Lower lobe of right lung (tissue), 2 donors: ENCODE results near the gene SLC2A1. TPM values are rescaled to one million over a fixed set of nuclear protein-coding genes. Genes with fewer than 3 reads are reported as not detected.

Source experiments
- ATAC-seq, 2 donors: fragments of 200-7000 bp; cut with Tn5 transposase; one replicate each; pipeline ENCODE4 v1.9.1; 2020 to 2022; ENCODE audit warnings: mild to moderate bottlenecking in 2 of 2, moderate library complexity in 2 of 2
- DNase-seq: peaks from one replicate; pipeline ENCODE4 v3.0.0-alpha.2; 2020
- H3K27ac ChIP-seq: fragments of 200-600 bp; one replicate; pipeline ENCODE4 v1.8.0; 2022
- H3K27me3 ChIP-seq: fragments of 200-600 bp; one replicate; pipeline ENCODE4 v1.8.0; 2022; ENCODE audit warnings: low read depth
- H3K36me3 ChIP-seq: fragments of 200-600 bp; one replicate; pipeline ENCODE4 v1.8.0; 2022; ENCODE audit warnings: mild to moderate bottlenecking
- H3K4me1 ChIP-seq: fragments of 200-600 bp; one replicate; pipeline ENCODE4 v1.8.0; 2022
- H3K4me3 ChIP-seq: fragments of 200-600 bp; one replicate; pipeline ENCODE4 v1.8.0; 2022; ENCODE audit warnings: mild to moderate bottlenecking
- H3K9me3 ChIP-seq: fragments of 200-600 bp; one replicate; pipeline ENCODE4 v1.8.0; 2022
- intact Hi-C: fragments of 100-400 bp; cut with DNase I; formaldehyde crosslinking; loops from one replicate; pipeline ENCODE4 v1.11.0; 2022
- long read RNA-seq: library from polyadenylated mRNA; unstranded; transcript quantifications from one replicate; pipeline ENCODE4 v2.0.0, GENCODE V29; 2021
- total RNA-seq: library from RNA; stranded (reverse); fragmentation: NEBNext Ultra II Directional; extraction: Animal tissue kit (Norgen Biotek cat#: 25700); gene quantifications from one replicate; pipeline ENCODE4 v1.2.1, GENCODE V29; 2021
- TF ChIP-seq, protein P1 (sequence below): fragments of 200-600 bp; IDR thresholded peaks from one replicate; pipeline ENCODE4 v1.8.0; 2022; ENCODE audit warnings: antibody characterized with exemption, mild to moderate bottlenecking
- donor health status: DM: no; HTN: yes; CAD: no; lungs with severe emphysema.

SLC2A1 gene
- total RNA-seq = 10.6 TPM
- long read RNA-seq, transcript SLC2A1-203 (10 exons, 3,670 nt) = major isoform, 11 of 18 reads
- long read RNA-seq, partial matches to known transcripts = 6 of 18 reads
- long read RNA-seq, other reads (novel, unspliced or antisense) = 0 of 18 reads

DNA sequence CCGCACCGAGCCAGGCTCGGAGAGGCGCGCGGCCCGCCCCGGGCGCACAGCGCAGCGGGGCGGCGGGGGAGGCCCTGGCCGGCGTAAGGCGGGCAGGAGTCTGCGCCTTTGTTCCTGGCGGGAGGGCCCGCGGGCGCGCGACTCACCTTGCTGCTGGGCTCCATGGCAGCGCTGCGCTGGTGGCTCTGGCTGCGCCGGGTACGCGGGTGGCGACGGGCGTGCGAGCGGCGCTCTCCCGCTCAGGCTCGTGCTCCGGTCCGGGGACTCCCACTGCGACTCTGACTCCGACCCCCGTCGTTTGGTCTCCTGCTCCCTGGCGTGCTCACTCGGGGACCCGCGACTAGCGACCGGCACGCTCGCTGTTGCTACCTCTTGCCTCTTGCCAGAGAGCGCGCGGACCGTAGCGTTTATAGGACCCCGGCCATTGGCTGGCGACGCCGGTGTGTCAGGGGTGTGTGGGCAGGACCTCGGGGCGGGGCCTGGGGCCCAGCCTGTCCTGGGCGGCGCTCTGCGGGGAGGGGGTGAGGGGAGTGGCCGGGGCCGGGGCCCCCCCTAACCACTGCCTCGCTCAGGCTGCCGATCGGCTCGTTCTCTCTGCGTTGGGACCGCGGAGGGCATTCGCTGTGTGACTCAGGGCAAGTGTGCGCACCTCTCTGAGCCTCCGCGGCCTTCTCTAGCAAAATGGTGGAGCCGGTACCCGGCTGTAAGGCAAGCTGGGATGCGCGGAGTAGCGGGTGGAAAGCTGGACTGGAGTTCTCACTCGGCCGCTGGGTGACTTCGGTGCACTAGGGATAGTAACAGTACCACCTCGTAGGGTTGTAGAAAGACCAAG lies at the start of gene SLC2A1:
SLC2A1 (minus strand) TSS at position 381 of the 832 bp plus-strand sequence; CDS start at position 164, 217 bp downstream.
- ATAC-seq = peak; percentile 90 to 95
- Histone ChIP-seq H3K36me3 (no peaks in the 10 kb centered on the region), H3K9me3 (no peaks in the 10 kb centered on the region), H3K27me3 (peaks cover 35% of the 10 kb centered on the region), H3K27ac (peak within 1 kb of the TSS; percentile 74), H3K4me1 (peaks cover 23% of the 10 kb centered on the region), H3K4me3 (peak within 1 kb of the TSS; percentile 73)
- TF ChIP-seq, protein P1, sequence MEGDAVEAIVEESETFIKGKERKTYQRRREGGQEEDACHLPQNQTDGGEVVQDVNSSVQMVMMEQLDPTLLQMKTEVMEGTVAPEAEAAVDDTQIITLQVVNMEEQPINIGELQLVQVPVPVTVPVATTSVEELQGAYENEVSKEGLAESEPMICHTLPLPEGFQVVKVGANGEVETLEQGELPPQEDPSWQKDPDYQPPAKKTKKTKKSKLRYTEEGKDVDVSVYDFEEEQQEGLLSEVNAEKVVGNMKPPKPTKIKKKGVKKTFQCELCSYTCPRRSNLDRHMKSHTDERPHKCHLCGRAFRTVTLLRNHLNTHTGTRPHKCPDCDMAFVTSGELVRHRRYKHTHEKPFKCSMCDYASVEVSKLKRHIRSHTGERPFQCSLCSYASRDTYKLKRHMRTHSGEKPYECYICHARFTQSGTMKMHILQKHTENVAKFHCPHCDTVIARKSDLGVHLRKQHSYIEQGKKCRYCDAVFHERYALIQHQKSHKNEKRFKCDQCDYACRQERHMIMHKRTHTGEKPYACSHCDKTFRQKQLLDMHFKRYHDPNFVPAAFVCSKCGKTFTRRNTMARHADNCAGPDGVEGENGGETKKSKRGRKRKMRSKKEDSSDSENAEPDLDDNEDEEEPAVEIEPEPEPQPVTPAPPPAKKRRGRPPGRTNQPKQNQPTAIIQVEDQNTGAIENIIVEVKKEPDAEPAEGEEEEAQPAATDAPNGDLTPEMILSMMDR = no peak
- intact Hi-C loops = no loop called here
- DNase-seq = peak; percentile 91

DNA sequence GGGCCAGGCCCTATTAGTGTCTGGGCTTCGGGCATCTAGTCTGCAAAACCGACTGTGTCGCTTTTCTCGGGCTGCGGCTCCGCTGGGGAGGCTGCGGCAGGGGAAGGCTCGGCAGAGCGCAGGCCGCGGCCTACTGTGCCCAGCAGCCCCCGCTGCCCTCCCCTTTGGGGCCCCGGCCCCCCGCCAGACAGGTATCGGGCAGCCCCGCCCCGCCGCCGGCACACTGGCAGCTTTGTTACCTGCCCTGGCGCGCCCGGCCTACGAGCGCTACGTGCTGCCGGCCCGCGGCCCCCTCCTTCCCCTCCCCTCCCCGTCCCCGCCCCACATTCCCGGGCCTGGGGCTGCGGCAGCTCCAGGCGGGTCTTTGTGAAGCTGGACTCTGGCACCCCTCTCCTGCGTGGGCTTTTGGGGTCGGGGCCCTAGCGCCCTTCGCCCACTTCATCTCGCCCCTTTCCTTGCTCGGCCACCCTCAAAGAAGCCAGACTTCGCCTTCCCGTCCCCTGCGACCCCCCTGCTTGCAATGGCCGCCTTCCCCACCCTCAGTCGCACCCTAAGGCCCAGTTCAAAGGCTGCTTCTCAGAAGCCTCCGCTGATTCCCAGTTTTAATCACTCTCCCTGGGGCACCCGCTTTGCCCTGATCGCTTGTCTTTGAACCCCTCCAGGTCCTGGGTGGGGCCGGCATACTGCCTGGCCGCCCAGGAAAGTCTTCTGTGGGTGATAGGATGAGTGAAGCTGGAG lies 48.9 kb upstream of the SLC2A1 start:
- H3K36me3 ChIP-seq = no peaks in the 10 kb centered on the region
- intact Hi-C loops = no loop called here
- H3K4me1 ChIP-seq = no peaks in the 10 kb centered on the region
- TF ChIP-seq, protein P1 = no peak
- DNase-seq (no peak), ATAC-seq (peak in 1 of 2 donors; percentile 18)
- no peak overlapping the region for H3K4me3 ChIP-seq
- no peaks in the 10 kb centered on the region for H3K9me3 ChIP-seq
- no peak overlapping the region for H3K27ac ChIP-seq
- peaks cover 18% of the 10 kb centered on the region for H3K27me3 ChIP-seq

DNA sequence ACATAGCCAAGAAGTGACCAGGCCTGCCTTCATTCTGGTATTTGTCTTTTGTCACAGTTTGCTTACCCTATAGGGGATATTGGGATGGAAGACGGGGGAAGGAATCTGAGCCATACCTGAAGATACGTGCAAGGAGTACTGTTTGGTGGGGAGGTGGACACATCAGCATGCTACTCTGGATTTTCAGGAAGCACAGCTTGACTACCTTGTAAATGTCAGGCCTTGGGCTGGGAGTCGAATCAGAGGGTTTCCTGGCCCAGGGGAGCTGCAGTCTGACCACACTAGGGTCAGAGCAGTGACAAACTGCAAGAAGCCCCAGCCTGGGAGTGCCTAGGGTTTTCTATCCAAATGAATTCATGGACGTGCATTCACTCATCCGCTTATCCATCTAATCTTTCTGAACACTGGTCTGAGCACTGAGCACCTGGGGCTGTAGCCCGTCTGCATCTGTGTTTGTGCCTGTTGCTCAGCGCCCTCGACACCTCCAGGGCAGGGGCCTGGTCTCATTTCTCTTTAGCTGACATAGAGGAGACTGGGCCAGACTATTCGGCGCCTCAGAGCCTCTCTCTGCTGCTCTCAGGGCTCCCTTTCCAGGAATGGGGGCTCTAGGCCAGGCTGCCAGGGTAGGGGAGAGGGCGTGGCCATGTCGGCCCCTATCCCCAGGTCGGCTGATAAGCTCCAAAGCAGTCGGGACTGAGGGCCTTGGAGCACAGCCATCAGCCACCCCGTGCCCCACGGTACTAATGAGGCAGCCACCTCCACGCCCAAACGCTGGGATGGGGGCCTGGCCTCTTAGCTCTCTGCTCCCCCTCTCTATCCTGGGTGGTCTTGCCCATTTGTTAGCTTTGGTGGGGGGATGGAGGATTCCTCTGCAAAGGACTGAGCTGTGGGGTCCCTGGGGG lies 47.0 kb upstream of the SLC2A1 start:
- intact Hi-C loops = no loop called here
- TF ChIP-seq, protein P1 = no peak
- no peaks in the 10 kb centered on the region for H3K9me3 ChIP-seq
- no peaks in the 10 kb centered on the region for H3K36me3 ChIP-seq
- no peak for ATAC-seq
- no peak overlapping the region for H3K4me3 ChIP-seq
- peaks cover 18% of the 10 kb centered on the region for H3K27me3 ChIP-seq
- no peak for DNase-seq
- H3K4me1 ChIP-seq = no peaks in the 10 kb centered on the region
- H3K27ac ChIP-seq = no peak overlapping the region

DNA sequence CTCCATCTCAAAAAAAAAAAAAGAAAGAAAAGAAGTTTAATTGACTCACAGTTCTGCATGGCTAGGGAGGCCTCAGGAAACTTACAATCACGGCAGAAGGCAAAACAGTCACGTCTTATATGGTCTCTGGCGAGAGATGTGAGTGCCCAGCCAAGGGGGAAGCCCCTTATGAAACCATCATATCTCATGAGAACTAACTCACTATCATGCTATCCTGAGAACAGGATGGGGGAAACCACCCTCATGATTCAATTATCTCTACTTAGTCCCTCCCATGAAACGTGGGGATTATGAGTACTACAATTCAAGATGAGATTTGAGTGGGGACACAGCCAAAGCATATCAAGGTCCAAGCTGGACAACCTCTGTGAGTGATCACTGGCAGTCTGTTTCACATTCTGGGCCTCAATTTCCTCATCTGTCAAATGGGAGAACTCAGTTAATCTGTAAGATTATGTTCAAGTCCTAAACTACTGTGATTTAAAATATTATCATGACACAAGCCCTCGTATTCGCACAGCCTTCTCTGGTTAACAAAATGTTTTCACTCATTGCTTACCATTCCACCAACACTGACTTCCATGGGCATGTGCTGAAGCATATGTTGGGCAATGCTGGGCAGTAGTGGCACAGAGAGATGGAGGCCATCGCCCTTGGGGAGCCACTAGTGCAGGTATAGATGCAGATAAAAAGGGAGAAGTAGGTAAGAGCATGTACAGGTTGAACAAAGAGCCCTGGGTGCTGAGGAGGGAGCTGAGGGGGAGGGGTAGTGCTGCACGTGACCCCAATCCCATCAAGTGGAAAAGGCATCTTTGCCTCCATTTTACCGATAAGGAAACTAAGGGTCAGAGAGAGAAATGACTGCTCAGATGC lies 46.2 kb upstream of the SLC2A1 start:
- Histone ChIP-seq H3K27ac (no peak overlapping the region), H3K27me3 (peaks cover 18% of the 10 kb centered on the region), H3K36me3 (no peaks in the 10 kb centered on the region), H3K9me3 (no peaks in the 10 kb centered on the region), H3K4me1 (no peaks in the 10 kb centered on the region), H3K4me3 (no peak overlapping the region)
- TF ChIP-seq, protein P1 = no peak
- intact Hi-C loops = no loop called here
- ATAC-seq = no peak
- no peak for DNase-seq
